ENCODE results near the gene ACTR2.
A peak's percentile ranks its signal among the peaks of the same experiment; 100 is the strongest.

ACTR2 gene

DNA sequence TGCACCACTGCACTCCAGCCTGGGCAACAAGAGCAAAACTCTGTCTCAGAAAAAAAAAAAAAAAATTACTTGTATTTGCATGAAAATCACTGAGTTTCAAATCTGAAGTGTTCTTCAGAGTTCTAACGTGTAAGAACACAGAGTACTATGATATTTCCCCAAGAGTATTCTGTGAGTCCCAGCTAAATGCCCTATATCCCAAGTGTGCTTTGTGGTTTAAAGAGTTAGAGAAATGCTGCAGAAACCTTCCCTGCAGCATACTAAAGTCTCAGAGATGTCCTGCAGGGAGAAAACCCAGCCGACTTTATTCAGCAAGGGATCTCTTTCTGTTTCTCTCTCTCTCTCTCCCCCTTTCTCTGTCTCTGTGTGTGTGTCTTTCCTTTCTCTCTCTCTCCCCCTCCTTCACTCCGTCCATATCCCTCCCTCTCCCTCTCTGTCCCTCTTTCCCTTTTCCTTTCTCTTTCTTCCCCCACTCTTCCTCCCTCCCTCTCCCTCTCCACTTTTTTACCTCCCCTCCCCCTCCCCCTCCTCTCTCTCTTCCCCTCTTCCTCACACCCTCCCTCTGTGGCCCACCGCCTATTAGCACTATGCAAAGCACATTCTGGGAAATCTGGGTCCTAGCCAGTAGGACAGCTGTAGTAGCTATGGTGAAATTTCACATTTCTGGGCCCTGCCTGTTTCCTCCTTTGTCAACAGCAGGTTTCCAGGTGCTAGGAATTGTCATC is 54.2 kb downstream of the ACTR2 start:
- DNase-seq = no peak

DNA sequence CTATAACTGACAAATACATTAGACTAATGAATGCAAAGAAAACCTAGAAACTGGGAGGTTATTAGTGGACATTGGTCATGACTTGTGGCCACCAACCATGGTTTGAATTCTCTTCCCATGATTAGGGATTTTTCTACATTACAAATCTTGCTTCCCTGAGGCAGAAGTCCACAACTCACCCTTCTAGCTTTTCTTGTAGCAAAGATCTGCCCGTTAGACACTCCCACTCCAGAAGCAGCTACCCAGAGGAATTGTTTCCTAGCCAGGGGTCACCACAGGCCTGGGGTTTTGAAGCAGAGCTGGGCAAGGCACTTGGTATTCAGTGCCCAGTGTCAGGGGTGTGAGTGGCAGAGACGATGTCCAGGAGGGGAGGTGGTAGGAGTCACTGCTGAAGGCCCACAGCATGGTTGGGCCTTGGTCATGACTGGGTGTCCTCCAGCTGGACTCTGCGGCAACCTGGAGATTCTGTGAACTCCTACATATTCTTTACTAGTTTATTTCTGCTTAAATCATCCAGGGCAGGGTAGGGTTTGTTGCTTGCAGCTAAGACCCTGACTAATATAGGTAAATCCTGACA is 54.9 kb downstream of the ACTR2 start:
- DNase-seq = no peak

DNA sequence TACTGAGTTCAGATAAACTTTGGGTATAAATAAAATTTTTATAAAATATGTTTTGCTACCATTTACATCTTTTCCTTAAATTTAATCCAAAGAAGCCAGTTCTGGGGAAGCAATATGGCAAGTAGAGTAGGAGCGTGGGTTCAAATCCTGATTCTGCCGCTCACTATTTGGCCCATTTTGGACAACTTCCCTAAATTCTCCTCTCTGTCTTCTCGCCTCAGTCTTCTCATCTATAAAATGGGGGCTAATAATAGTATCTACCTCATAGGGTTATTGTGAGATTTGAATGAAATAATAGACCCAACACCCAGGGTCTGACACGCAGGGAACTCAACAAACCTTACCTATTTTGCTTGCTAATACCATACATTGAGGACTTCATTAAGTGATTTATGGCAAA is 59.7 kb downstream of the ACTR2 start:
- no peak for DNase-seq

DNA sequence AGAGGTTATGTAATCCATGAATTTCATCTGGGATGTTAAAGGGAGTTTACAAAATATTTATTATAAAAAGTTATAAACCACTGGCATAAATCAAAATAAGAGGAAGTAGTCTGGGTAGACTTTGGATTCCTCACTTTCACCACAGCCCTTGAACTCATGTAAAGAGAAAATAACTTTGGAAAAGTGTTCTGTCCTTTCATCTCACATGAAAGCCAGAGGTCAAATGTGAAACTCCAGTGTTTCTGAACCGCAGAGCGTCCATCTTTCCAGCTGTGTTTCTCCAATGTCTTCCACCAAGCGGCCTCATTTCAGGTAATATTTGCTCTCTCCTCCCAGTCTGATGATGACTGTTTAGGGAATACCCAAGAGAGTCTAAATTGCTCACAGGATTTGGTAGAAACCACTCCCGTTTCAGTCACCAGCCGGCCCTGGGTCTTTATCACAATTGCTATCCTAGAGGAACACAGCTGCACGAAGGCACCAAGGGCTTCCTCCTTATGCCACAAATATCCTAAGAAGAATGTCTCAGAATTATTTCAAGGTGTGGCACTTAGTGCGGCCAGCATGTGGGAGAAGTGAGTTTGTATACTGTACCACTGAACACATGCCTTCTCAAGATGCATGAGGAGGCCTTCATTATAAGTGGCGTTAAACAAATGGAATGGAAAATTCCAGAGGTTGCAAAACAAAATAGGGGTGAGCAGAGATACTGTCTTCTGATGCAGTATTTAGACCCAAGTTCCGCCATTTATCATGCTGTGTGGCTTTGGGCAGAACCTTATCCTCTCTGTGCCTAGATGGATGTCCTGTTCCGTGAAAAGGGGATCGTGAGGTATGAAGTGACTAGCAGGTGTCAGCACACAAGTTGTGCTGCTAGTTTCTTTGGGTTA is 63.8 kb downstream of the ACTR2 start:
- no peak for DNase-seq

DNA sequence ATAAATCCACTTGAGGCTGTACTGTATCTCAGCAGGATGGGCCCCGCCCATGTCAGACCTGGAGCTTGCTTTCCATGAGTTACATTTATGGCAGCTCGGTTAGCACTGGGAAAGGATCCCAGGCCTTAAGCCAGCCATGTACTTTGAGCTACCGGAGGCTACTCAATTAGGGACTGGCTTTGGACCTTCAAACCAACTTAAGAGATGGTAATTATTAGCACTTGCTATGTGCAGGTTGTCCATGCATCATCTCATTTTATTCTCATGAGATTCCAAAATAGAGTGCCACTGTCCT is 64.4 kb downstream of the ACTR2 start:
- DNase-seq = no peak

DNA sequence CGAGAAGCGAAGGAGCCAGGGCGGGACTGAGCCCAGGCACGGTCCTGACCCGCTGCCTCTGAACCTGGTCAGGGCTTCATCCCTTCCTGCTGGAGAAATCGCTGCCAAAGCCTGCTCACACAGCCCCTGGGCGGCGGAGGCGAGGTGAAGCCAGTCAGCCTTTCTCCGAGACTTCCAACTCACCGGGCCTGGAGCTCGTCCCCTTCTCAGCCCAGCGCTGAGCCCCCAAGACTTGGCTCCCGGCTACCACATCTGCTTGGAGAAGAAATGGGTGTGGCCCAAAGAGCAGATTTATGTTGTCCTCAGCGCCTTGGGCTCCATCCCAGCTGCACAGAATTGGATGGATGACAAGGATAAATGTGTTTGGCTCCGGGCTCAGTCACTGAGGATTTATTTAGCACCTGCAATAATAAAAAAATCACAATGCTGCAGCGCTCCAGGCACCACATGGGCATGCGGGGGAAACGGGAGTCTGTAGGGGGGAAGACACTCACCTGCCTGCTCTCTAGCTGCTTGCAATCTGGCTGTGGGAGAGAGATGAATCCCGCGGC is 64.9 kb downstream of the ACTR2 start:
- DNase-seq = no peak

DNA sequence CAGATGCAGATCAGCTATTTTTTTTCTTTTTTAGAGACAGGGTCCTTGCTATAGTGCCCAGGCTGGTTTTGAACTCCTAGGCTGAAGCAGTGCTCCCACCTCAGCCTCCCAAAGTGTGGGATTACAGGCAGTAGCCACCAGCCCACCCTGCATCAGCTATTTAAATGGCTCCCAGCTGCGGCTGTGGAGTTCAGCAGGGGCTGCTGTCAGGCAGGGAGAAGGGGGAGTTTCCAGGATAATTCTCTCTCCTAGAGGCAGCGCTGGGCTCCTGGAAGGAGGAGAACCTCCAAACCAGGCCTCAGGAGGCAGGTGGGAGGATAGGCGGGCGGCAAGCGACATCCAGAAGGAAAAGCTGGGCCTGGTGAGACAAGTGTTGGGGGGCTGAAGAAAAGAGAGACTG is 65.7 kb downstream of the ACTR2 start:
- DNase-seq = no peak

DNA sequence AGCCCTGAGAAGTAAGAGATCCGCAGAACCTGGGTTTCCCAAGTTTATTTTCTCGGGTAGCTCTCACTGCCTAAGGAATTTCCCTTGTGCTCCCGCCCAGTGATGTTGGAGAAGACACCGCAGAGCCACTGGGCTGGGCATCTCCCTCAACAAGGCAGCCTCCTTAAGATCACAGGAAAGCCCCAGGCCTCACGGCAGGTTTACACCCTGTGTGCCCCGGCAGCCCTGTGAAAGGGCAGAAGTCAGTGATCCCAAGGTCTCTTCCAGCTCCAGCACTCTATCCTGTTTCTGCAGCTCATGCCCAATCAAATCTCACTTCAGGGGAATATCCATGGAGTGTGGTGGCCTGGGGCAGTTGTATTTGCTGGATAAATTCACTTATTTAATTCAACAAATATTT is 66.5 kb downstream of the ACTR2 start:
- no peak for DNase-seq

DNA sequence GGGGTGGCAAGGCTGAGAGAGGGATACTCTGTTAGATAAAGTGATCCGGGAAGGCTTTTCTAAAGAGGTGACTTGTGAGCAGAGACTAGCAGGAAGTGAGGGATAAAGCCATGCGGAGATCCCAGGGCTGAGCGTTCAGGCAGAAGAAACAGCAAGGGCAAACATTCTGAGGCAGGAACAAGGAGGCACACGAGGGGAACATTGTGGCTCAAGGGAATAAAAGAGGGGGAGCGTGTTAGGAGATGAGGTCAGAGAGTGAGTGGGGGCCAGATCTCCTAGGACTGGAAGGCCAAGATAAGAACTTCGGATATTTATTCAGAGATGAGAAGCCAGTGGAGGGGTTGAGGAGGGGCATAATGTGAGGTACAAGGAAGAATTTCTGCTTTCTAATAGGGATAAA is 67.1 kb downstream of the ACTR2 start:
- no peak for DNase-seq

DNA sequence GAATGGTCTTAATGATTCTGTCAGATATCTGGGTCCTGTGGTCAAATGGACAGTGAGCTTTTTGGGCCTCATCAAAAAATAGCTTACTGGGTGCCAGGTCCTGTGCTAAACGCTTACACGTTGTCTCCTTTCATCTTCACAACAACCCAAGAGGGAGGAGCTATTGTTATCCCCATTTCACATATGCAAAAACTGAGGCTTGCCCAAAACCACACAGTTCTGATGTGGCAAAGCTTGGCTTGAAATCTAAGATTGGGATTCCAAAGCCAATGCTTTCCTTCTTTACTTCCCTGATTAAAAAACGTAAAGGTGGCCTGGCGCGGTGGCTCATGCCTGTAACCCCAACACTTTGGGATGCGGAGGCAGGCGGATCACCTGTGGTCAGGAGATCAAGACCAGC is 69.3 kb downstream of the ACTR2 start:
- DNase-seq = no peak

DNA sequence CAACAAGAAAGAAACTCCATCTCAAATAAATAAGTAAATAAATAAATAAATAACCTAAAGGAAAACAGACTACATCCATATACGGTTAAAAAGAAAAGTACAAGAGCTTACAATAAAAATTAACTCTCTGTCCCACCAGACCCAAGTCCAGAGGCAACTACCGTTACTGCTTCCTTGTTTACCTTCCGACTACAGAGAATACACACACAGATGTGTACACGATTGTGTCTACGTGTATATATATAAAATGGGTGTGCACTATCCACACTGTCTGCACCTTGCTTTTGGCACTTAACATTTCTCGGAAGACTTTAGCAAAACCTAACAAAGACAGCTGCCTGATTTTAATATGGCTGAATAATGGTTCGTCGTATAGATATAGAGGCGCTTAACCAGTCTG is 69.9 kb downstream of the ACTR2 start:
- DNase-seq = no peak

DNA sequence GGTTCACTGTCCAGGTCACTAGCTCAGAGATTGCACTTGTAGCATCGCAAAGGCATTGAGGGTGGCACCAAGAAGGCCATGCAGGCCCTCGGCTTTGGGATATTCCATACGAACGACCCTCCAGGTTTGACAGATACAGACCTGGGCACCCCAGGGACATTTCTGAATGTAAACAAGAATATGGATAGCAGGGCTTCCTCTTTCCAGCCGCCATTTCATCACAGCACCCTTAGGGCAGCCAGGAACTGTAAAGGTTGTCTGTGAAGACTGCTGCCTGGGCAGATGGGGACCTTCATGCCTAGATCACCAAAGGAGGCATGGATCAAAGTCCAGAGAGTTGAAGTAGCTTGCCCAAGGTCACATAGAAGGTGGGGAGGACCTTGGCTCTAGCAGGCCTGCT is 70.5 kb downstream of the ACTR2 start:
- no peak for DNase-seq

DNA sequence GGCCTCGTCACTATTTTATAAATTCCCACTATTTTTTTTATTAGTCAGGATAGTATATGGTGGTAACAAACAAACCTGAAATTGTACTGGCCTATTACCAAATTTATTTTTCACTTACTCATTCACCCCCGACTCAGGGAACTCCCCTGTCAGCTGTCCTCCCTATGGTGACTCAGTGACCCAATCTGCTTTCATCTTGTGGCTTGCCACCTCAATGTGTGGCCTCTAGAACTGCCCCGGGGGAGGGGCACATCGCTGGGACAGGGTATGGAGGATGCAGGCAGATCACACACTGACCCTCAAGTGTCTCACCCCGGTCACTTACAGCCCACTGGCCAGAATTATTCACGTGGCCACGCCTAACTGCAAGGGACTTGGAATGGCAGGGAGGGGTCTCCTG is 71.6 kb downstream of the ACTR2 start:
- DNase-seq = peak; percentile 74

DNA sequence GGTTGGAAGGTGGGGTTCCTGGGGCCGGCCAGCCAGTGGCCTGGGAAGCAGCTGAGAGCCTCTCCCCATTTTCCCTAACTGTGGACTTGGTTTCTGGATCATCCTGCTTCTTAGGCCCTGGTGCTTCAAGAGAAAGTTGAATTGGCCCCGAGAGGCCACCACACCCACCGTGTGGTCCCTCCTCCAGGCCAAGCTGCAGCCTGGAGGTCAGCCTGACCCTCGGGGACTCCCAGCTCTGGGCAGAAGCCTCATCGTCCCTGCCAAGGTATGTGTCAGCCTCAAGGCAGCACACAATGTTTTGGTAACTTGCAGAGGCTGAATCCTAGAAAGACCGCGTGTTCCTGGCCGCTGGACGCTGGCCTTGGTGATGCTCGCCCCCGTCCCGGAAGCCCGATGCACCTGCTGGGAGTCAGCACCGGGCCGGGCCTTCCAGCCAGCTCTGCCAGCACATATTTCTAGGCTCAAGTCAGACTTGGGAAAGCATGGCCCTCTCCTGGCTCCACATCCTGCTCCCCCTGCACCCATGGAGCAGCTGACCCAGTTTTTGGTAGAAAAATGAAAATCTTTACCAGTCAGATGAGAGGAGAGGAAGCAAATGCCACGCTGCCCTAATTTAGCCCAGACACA is 72.6 kb downstream of the ACTR2 start:
- DNase-seq = no peak

DNA sequence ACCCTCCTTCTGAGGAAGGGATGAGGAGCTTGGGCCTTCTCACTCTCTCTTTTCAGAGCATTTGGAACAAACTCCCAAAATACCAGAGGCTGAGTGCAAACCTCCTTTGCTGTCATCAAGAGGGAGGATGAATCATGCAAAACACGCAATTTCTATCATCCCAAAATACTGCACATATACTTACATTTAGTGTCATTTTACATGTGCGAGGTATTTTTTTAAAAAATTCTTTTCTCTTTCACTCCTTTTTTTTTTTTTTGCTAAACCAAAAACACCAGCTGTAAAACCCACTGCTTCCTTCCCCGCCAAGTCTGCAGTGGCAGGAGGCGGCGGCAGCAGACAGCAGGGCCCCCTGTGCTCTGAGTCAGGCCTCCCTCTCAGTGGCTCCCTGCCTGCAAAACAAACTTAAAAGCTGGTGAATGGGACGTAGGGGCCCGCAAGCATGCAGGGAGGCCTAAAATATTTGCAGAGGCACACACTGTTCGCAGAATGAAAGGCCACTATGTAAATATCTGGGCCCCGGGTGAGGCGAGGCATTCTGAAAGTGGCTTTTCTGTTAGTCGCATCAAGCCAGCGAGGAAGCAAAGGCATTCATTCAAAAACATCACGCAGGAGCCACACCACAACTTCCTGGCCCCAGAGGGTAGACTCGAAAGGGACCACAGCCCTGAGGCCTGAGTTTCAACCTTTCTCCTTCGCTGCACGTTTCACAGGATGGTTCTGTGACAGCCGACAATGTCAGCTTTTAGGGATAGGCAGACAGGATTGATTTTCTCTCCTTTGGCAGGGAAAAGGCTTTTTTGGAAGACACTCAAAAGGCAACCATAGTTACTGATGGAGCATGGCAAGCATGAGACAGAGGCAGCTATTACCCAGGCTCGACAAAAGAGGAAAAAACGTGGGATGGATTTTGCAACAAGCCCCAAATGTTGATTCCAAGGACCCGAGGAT is 73.4 kb downstream of the ACTR2 start:
- peak; percentile 84 for DNase-seq

DNA sequence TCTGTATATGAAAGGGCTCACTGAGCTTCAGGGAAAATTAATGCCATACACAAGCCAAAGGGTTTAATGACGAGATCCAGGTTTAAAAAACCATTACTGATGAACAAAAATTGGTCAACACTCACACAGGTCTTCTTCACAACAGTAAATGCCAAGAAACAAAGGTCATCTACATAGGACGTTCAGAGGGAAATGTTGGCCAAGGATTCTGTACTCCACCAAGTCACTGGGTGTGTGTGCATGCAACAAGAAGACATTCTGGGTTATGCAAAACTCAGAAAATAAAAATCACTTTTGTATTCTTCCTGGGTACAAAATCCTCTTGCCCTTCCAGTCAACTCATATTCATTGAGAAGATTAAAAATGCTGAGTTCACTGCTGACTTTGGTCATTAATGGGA is 78.3 kb downstream of the ACTR2 start:
- DNase-seq = no peak

DNA sequence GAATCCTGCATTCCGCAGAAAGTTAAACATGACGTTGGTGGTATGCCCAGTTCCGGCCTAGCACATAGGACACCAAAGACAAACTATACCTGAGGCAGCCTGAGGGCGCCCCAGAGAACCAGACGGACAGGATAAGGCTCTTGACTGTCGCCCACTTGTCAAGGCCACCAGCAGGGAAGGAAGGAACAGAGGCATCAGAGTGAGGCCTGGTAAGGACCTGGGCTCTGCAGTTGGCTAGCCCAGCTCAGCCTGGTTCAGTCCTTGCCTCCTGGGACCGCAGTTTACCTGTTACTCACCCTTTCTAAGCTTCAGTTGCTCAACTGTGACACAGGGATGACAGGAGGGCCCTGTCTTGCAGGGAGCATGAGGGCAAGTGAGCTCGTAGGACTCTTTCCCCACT is 82.1 kb downstream of the ACTR2 start:
- DNase-seq = no peak

DNA sequence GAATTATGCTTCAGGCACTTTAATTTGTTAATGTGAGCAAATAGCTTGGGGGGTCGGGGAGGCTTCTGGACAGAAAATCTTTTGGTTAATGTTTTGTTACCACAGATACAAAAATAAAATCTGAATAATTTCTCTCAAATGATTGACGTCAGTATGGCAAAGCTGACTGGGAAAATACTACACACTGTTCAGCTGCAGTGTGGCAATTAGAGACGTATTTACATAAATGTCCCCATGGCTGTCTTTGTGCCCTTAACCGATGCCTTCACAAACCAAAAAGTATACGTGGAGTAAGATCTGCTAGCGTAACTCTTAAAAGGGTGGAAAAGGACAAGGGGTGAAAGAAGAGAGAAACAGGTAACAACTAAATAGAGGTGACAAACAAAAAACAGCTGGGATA is 83.4 kb downstream of the ACTR2 start:
- DNase-seq = no peak

DNA sequence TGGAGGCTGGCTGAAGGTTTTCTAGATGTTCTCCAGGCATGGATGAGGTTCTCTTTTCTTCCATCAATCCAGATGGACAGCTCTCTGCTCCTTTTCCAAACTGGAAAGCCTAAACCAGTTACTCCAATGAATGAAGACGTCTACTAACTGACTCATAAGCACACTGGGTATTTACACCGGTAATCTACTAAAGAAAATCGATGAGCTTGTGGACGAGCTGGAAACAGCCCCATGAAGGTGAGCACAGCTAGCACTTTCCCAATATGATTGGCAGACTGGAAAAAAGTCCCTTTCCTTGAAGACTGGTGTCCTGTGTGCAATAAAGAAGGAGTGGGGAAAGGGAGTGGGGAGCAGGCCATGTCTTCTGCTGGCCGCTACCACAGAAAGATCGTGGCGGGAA is 84.0 kb downstream of the ACTR2 start:
- DNase-seq = no peak

DNA sequence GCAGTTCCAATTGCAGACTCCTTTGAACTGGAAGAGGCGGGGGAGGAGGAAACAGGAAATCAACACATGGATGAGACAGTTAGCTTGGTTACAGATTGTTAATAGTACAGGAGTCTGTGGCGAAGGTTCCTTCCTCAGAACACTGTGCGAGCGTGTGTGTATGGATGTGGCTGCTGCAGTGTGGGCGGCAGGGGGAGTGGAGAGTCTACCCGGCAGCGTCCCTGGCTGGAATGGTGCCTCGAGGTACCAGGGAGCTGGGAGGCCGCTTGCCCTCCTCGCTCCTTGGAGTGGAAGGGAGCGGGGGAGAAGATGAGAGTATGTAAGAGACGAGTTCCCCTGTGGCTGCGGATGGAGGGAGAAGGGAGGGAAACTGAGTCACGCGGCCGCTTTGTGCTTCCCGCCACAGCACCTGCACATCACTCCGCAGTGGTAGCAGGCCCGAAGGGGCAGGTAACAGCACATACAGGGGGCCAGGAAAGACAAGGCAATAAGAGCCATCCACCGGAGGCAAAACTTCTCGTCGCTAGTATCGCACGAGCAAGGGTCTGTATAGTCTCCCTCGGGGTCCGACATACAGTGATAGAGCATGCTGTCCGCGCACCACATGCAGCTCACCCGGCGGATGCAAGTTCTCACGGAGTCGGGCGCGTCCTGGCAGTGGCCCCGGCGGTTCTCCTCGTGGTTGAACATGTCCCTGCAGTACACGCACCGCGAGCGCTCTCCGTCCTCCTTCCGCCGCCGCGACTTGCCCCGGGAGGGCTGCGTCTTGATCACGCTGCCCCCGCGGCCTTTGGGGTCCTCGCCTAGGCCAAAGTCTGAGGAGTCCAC is 85.7 kb downstream of the ACTR2 start:
- DNase-seq = no peak

DNA sequence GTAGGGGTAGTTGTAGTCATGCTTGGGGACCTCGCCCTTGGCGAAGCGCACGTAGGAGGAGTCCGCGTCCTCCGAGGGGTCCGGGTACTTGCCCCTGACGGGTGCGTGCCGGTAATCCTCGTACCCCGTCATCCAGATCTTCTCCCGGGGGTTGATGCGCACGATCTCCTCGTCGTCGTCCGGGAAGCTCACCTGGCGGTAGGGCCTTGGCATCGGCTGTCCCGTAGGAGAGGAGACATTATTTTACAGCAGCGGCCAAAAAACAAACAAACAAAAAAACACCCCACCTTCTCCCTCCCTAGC is 86.3 kb downstream of the ACTR2 start:
- DNase-seq = no peak

Measured in stimulated activated CD4-positive, alpha-beta T cell treated with anti-CD3 and anti-CD28 coated beads, Interleukin-15, amount 100 ng/mL, for 24 hours (primary cell).